SK-N-SH (cell line): ENCODE results near the gene CELF2.

Experiments
- NFIC ChIP-seq: IDR thresholded peaks from 2 replicates; pipeline ENCODE4 v1.4.0; 2012; ENCODE audit warnings: borderline replicate concordance
- RAD21 ChIP-seq: IDR thresholded peaks from 2 replicates; pipeline ENCODE4 v1.6.1; 2012; ENCODE audit warnings: mild to moderate bottlenecking, low read length
- TF ChIP-seq, protein P1 (sequence below): fragments of 200-600 bp; sonication (generic); IDR thresholded peaks from 2 replicates; pipeline ENCODE4 v1.6.1; 2017; ENCODE audit warnings: antibody characterized with exemption, mild to moderate bottlenecking, moderate library complexity

DNA sequence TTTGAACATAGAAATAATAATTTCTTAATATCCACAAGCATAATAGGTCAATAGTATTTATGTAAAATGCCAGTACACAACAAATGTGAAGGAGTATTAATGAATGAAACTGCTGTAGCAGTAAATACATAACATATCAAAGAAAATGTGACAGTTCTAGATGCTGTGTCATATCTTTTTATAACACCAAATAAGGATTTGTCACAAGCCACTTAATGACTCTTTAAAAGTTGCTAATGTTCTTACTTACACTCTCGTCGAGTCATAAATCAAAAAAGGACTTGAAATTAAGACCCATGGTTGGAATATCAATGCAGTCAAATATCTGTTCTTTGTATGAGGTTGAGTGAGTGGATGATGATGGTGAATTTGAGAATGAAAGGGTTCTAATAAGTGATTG, 96.6 kb downstream of the CELF2 start:
- no peak for TF ChIP-seq NFIC
- TF ChIP-seq RAD21, result no peak
- TF ChIP-seq, protein P1, sequence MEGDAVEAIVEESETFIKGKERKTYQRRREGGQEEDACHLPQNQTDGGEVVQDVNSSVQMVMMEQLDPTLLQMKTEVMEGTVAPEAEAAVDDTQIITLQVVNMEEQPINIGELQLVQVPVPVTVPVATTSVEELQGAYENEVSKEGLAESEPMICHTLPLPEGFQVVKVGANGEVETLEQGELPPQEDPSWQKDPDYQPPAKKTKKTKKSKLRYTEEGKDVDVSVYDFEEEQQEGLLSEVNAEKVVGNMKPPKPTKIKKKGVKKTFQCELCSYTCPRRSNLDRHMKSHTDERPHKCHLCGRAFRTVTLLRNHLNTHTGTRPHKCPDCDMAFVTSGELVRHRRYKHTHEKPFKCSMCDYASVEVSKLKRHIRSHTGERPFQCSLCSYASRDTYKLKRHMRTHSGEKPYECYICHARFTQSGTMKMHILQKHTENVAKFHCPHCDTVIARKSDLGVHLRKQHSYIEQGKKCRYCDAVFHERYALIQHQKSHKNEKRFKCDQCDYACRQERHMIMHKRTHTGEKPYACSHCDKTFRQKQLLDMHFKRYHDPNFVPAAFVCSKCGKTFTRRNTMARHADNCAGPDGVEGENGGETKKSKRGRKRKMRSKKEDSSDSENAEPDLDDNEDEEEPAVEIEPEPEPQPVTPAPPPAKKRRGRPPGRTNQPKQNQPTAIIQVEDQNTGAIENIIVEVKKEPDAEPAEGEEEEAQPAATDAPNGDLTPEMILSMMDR, result no peak
